Kidney tubule cell (primary cell): ENCODE measurements around the gene ZCWPW2.

Experiments
- DNase-seq: peaks from one replicate; pipeline ENCODE4 v3.0.0-alpha.2; 2018; ENCODE audit warnings: low spot score

The ZCWPW2 gene

GRCh38 chr3:28575100-28575745 is 226.7 kb downstream of the ZCWPW2 start:
- peak; percentile 35 for DNase-seq
